GM12891 (cell line): ENCODE results near the gene PDLIM1.

ENCODE experiments used
- PAX5 ChIP-seq: IDR thresholded peaks from 2 replicates; pipeline ENCODE4 v1.6.1; 2011; ENCODE audit warnings: low read length, moderate library complexity, mild to moderate bottlenecking; ENCODE audit not compliant: insufficient read depth, severe bottlenecking
- POLR2A ChIP-seq: IDR thresholded peaks from 2 replicates; pipeline ENCODE4 v1.6.1; 2011; ENCODE audit warnings: low read depth, low read length, control low read depth
- POLR2AphosphoS5 ChIP-seq: IDR thresholded peaks from 2 replicates; pipeline ENCODE4 v1.6.1; 2011; ENCODE audit warnings: low read depth, low read length, control low read depth
- POU2F2 ChIP-seq: IDR thresholded peaks from 2 replicates; pipeline ENCODE4 v1.6.1; 2011; ENCODE audit warnings: low read depth, mild to moderate bottlenecking, control low read depth, low read length, moderate library complexity
- SPI1 ChIP-seq: IDR thresholded peaks from 2 replicates; pipeline ENCODE4 v1.6.1; 2011; ENCODE audit warnings: low read depth, low read length, control low read depth
- TAF1 ChIP-seq: IDR thresholded peaks from 2 replicates; pipeline ENCODE4 v1.6.1; 2011; ENCODE audit warnings: low read depth, low read length, control low read depth

GRCh38 chr10:95339863-95340262 is 49.1 kb upstream of the PDLIM1 start:
- no peak for TF ChIP-seq POLR2AphosphoS5
- TF ChIP-seq POLR2A, result no peak
- no peak for TF ChIP-seq POU2F2
- no peak for TF ChIP-seq SPI1
- no peak for TF ChIP-seq TAF1
- TF ChIP-seq PAX5, result no peak
